GM21367 (cell line): ENCODE results near the gene RFTN2.
"Not testable (repeated sequence)": the region's sequence is repeated elsewhere in the genome, so short reads cannot be mapped to it uniquely, and the experiment has no call there.

Source experiments
- ATAC-seq: cut with Tn5 transposase; IDR thresholded peaks from one replicate; pipeline ENCODE4 v1.9.1; 2021; ENCODE audit not compliant: unreplicated experiment

RFTN2 gene

GRCh38 chr2:197675711-197676188 is 363 bp upstream of the RFTN2 start:
- ATAC-seq: no peak

DNA sequence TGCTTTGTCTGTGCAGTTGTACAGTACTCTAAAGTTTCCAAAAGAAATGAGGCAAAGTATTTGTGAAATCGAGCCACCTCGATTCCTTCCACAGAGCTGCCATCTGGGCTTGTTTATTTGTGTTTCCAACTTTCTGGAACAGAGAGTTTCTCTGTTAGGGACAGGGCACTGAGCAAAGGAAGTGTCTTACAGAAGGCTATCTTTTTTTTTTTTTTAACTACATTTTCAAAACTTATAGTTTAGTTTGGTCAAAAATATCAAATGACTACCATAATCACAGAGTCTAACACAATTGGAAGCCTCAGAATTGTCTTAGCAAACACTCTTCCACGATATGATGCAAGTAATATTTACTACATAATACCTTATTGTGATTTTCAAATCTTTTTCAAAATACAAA is 796 bp downstream of the RFTN2 start:
- ATAC-seq: no peak

- ATAC-seq: no peak
Observed at GRCh38 chr2:197674060-197674459, 1.3 kb downstream of the RFTN2 start.

DNA sequence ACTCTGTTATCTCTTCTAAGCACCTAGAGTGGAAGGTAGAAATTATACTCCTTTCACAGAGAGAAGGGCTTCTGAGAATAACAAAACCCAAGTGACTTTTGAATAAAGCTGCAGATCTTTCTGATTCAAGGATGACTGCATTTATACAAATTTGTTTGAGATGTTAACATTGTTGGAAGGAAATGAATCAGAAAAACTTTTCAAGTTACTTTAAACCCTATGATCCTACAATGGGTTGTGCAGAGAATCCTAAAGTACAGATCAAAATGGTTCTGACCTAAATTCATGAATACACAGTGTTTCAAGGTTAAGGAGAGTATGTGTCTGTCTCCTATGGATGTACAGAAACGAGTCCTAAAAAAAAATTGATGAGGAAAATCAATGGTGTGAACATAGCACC is 1.8 kb downstream of the RFTN2 start:
- no peak for ATAC-seq

DNA sequence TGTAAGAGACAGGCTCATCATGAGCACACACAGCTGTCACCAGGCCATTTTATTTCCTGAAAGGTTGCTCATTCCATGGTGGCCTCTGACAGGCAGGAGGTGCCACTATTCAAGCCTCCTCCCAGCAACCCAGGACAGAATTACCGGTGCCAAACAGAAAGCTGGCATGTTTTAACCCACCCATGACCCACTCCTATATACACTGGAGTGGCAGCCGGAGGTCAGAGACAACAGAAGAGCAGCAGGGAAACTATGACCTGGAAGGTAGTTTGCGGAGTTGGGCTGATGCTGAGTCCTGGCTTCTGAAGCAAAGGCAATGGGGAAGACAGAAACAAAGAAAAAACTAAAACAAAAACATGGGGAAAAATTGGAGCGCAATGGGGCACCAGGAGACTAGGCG is 2.3 kb downstream of the RFTN2 start:
- no peak for ATAC-seq

GRCh38 chr2:197672371-197672893 is 3.0 kb downstream of the RFTN2 start:
- ATAC-seq: no peak

DNA sequence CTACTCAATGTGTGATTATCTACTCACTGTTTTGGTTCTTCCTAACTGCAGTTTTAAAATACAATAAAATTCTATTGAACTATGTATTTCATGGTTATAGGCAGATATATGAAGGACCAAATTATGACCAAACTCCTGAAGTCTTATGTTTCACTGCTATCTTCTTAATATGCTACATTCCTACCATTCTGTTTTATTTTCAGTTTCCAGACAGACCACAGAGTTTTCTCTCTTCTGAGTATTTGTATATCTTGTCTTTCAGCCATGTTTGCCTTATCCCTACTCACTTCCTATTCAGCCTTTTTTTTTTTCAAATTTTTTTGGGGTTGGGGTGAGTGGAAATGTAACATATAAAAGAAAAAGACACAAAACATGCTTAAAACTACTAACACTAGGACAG is 6.3 kb downstream of the RFTN2 start:
- ATAC-seq: no peak

DNA sequence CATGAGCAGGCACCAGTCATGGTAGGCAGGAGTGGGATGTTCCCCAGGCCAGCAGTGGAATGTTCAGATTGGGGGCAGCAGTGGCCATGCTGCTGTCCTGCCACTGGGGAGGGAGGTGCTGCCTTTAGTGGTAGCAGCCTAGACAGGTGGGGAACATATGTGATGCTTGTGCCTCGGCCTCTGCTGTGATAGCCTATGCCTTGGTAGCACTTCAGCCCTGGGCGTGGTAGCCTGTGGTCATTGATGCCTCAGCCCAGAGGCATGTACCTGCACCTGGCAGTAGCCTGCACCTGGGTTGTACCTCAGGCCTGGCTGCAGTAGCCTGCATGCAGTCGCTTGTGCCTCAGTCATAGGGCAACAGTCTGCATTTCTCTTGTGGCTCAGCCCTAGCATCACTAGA is 7.1 kb downstream of the RFTN2 start:
- ATAC-seq: no peak

- no peak for ATAC-seq
Observed at GRCh38 chr2:197666277-197666676, 9.1 kb downstream of the RFTN2 start.

- ATAC-seq: no peak
Observed at GRCh38 chr2:197661626-197662025, 13.8 kb downstream of the RFTN2 start.

GRCh38 chr2:197657562-197657961 is 17.8 kb downstream of the RFTN2 start:
- ATAC-seq: no peak

DNA sequence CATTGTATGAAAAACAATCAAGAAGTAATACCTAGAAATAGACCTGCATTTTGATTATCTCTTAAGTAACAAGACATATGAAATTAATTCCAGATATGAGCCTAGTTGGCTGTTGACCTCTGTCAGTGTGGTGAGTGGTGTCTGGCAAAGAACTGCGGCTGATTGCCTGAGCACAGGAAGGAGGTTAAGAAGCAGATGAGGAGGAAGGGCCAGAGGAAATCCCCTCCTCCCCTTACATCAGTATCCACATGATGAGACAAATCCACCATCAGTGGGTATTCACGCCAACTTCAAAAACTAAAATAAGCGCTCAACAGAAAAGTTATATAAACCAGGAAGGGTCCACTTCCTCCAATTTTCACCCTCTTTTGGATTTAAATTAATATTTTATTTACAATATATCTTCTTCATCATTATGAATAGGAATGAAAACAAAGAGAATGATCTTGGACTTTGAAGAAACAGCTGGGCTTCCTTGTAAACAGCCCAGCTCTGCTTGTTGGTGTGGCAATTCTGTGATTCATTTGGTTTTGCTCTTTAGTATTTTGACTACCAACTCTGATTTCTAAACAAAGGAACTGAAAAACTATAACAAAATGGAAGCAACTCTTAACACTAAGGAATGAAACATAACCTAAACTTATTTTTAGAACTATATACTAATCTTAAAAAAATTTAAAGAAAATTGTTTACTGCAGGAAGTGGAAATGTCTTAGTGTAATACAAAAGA is 27.3 kb downstream of the RFTN2 start:
- no peak for ATAC-seq

GRCh38 chr2:197641666-197642065 is 33.7 kb downstream of the RFTN2 start:
- ATAC-seq: no peak

DNA sequence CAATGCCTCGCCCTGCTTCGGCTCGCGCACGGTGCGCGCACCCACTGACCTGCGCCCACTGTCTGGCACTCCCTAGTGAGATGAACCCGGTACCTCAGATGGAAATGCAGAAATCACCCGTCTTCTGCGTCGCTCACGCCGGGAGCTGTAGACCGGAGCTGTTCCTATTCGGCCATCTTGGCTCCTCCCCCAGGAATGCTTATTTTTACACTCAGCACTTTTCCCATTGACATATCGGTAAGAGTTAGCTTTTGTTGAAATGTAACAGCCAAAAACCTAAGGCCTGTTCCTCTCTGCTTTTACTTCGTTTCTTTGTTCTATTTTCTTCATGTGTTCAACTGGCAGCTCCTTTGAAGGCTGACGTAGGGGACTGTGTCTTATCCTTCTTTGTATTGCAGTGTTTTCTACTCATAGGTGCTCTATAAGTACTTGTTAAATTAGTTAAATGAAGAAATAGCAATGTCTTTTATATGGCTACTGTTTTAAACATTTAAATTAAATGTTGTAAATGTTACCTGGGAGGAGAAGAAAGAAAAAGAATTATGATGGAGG is 34.7 kb downstream of the RFTN2 start:
- not testable (repeated sequence) for ATAC-seq

- no peak for ATAC-seq
Observed at GRCh38 chr2:197633109-197633657, 42.2 kb downstream of the RFTN2 start.

DNA sequence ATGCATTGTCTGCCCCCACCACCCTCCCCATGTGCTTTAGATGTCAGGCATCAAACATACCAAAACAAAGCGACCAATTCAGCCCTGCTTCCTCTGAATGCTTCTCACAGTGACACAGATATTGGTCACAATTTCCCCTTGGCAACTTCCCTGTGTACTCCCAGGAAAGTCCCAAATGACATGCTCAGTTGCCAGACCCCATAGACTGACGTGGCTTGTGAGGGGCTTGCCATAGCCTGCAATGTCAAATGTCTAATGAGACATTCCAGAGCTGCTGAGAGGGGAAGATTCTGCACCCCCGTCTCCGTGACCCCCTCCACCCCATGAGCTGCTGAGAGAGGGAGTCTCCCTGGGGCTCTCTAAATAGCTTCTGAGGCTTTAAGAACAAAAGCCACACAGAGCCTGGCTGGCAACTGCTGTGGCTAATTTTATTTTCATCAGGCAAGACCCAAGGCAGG is 47.3 kb downstream of the RFTN2 start:
- ATAC-seq: peak; percentile 47

GRCh38 chr2:197626965-197627625 is 48.3 kb downstream of the RFTN2 start:
- ATAC-seq: no peak

GRCh38 chr2:197620133-197620532 is 55.3 kb downstream of the RFTN2 start:
- no peak for ATAC-seq

- no peak for ATAC-seq
Observed at GRCh38 chr2:197615016-197615652, 60.3 kb downstream of the RFTN2 start.

GRCh38 chr2:197614532-197614931 is 60.9 kb downstream of the RFTN2 start:
- no peak for ATAC-seq

GRCh38 chr2:197613509-197613987 is 61.8 kb downstream of the RFTN2 start:
- ATAC-seq: no peak
